VCaP (cell line): Measurements from ENCODE around the gene CXXC5.

ENCODE experiments used
- H3K27ac ChIP-seq: fragments of 450-650 bp; 2 replicates; pipeline ENCODE4 v1.5.1; 2017
- CTCF ChIP-seq: fragments of 450-650 bp; conservative IDR thresholded peaks from 2 replicates; pipeline ENCODE4 v1.5.1; 2017; ENCODE audit warnings: mild to moderate bottlenecking, moderate library complexity

CXXC5 gene

DNA sequence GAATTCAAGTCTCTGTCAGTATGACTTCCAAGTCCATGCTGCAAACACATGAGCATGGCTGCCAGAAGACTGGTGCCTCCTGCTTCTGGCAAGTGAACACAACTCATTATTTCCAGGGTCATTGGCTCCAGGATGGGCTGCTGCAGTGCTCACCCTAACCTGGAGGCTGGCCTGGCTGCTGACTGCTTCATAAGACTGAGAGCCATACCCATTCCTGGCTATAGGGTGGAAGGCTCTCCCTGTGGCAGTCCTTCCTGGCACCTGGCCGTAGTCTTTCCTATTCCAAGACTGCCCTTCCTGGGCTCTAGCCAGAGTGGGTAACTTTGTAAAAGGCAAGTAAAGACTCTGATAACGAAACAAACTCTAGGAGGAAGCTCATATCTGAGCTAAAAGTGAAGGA, 51.2 kb downstream of the CXXC5 start:
- no peak overlapping the region for H3K27ac ChIP-seq
- TF ChIP-seq CTCF = no peak

GRCh38 chr5:139700711-139701055, 52.5 kb downstream of the CXXC5 start:
- no peak for TF ChIP-seq CTCF
- no peak overlapping the region for H3K27ac ChIP-seq

DNA sequence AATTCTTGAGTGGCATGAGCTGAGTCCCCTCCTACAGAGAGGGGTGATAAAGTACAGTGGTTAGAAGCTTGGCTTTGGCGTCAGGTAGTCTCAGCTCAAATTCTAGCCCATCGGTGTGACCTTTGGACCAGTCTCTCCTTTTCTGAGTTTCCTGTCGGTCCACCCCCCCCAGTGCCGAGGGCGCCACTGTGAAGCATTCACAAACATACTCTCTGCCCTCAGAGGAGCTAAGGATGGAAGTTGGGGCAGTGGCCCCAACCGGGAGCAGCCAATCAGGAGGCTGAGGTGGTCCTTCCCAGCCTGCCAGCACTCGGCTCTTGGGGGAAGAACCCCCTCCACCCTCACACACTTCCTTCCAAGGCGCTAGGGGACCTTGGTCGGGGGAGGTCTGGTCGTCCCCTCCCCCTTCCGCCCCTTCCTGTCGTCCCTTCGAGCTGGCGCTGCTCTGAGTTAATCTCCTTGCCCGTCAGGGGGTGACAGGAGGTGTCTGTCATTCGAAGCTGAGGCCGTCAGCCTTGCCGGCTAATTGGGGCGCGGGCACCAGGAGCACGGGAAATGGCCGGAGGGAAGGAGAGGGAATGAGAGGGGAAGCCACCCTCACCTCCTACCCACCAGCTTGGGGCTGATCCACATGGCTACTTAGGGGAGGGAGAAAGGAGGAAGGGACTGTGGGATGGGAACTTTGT, 53.0 kb downstream of the CXXC5 start:
- no peak for TF ChIP-seq CTCF
- no peak overlapping the region for H3K27ac ChIP-seq

GRCh38 chr5:139702548-139702947, 54.4 kb downstream of the CXXC5 start:
- no peak for TF ChIP-seq CTCF
- H3K27ac ChIP-seq = no peak overlapping the region

GRCh38 chr5:139704748-139705147, 56.6 kb downstream of the CXXC5 start:
- no peak overlapping the region for H3K27ac ChIP-seq
- no peak for TF ChIP-seq CTCF

DNA sequence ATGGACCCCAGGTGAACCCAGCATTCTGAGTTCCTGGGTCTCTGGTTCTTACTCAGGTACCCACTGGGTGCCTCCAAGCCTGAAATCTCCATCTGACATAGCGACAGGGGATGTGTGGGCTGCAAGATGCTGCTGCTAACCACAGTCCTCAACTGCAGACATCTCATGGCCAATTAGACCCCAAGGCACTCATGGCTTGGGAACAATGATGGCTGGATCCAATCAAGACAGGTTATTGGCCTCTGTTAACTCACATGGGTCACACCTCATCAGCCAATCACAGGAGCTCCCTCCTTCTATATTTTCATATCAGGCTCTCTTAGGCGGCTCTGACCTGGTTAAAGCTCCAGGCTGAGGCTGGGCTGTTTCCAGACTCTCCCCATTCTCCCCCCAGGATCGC, 57.0 kb downstream of the CXXC5 start:
- no peak for TF ChIP-seq CTCF
- H3K27ac ChIP-seq = no peak overlapping the region

GRCh38 chr5:139705655-139706587, 57.8 kb downstream of the CXXC5 start:
- no peak overlapping the region for H3K27ac ChIP-seq
- TF ChIP-seq CTCF = no peak
